Loucy (cell line): ENCODE results near the gene KIAA0232.

Source experiments
- EZH2phosphoT487 ChIP-seq: fragments of 200-600 bp; IDR thresholded peaks from 2 replicates; pipeline ENCODE4 v1.6.1; 2018; ENCODE audit warnings: antibody characterized with exemption, mild to moderate bottlenecking, moderate library complexity, borderline replicate concordance
- TF ChIP-seq, protein P1 (sequence below): fragments of 200-600 bp; sonication (generic); conservative IDR thresholded peaks from 2 replicates; pipeline ENCODE4 v1.5.1; 2014; ENCODE audit warnings: mild to moderate bottlenecking, antibody characterized with exemption, low read length

DNA sequence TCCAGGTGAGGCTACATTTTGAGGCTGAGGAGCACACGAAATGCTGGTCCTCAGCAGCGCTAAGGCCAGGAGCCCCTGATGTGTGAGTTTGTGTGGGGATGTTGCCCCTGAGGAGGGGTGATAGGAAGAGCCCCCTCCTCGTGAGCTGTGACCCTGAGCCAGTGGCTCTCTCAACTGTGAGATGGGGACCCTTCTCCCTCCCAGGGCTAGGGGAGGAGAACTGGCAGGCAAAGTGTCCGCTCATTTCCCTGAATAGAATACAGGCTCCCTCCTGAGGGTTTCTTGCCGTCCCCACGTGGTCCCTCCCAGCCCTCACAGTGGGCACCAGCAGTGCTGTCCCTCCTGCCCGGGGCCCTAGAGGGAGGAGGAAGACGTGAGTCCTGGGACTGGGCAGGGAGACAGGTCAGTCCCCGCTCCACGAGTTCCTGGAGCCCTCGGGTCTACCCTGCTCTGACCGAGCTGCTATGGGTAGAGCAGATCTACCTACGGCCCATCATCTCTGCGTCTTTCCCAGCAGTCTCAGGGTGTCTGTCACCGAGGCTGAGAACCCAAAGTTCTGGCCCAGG, 106.1 kb downstream of the KIAA0232 start:
- TF ChIP-seq, protein P1, sequence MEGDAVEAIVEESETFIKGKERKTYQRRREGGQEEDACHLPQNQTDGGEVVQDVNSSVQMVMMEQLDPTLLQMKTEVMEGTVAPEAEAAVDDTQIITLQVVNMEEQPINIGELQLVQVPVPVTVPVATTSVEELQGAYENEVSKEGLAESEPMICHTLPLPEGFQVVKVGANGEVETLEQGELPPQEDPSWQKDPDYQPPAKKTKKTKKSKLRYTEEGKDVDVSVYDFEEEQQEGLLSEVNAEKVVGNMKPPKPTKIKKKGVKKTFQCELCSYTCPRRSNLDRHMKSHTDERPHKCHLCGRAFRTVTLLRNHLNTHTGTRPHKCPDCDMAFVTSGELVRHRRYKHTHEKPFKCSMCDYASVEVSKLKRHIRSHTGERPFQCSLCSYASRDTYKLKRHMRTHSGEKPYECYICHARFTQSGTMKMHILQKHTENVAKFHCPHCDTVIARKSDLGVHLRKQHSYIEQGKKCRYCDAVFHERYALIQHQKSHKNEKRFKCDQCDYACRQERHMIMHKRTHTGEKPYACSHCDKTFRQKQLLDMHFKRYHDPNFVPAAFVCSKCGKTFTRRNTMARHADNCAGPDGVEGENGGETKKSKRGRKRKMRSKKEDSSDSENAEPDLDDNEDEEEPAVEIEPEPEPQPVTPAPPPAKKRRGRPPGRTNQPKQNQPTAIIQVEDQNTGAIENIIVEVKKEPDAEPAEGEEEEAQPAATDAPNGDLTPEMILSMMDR, result no peak
- no peak for TF ChIP-seq EZH2phosphoT487
